AG09319 (cell line): ENCODE data around the gene CEACAM20.
A peak's percentile ranks its signal among the peaks of the same experiment; 100 is the strongest.
"Not testable (repeated sequence)": the region's sequence is repeated elsewhere in the genome, so short reads cannot be mapped to it uniquely, and the experiment has no call there.

Experiments
- DNase-seq: peaks from one replicate; pipeline ENCODE4 v3.0.0-alpha.2; 2010; ENCODE audit warnings: low read depth; ENCODE audit errors: extremely low read depth
- TF ChIP-seq, protein P1 (sequence below): IDR thresholded peaks from 2 replicates; pipeline ENCODE4 v1.5.1; 2011; ENCODE audit warnings: low read depth, mild to moderate bottlenecking, inconsistent platforms, low read length, moderate library complexity

The CEACAM20 gene

DNA sequence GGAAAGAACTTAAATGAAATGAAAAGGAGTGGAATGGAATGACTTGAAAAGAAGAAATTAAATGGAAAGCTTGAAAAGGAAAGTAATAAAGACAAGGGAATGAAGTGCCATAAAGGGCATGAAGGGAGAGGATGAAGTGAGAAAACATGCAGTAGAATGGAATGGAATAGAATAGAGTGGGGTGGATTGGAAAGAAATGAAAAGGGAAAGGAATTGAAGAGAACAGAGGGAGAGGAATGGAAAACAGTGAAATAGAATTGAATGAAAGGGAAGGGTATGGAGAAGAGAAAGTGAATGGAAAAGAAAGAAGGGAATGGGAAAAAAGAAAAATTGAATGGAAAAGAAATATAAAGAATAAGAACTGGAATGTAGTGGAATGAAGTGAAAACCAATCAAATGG lies 20.0 kb downstream of the CEACAM20 start:
- DNase-seq = no peak
- TF ChIP-seq, protein P1, sequence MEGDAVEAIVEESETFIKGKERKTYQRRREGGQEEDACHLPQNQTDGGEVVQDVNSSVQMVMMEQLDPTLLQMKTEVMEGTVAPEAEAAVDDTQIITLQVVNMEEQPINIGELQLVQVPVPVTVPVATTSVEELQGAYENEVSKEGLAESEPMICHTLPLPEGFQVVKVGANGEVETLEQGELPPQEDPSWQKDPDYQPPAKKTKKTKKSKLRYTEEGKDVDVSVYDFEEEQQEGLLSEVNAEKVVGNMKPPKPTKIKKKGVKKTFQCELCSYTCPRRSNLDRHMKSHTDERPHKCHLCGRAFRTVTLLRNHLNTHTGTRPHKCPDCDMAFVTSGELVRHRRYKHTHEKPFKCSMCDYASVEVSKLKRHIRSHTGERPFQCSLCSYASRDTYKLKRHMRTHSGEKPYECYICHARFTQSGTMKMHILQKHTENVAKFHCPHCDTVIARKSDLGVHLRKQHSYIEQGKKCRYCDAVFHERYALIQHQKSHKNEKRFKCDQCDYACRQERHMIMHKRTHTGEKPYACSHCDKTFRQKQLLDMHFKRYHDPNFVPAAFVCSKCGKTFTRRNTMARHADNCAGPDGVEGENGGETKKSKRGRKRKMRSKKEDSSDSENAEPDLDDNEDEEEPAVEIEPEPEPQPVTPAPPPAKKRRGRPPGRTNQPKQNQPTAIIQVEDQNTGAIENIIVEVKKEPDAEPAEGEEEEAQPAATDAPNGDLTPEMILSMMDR = no peak

DNA sequence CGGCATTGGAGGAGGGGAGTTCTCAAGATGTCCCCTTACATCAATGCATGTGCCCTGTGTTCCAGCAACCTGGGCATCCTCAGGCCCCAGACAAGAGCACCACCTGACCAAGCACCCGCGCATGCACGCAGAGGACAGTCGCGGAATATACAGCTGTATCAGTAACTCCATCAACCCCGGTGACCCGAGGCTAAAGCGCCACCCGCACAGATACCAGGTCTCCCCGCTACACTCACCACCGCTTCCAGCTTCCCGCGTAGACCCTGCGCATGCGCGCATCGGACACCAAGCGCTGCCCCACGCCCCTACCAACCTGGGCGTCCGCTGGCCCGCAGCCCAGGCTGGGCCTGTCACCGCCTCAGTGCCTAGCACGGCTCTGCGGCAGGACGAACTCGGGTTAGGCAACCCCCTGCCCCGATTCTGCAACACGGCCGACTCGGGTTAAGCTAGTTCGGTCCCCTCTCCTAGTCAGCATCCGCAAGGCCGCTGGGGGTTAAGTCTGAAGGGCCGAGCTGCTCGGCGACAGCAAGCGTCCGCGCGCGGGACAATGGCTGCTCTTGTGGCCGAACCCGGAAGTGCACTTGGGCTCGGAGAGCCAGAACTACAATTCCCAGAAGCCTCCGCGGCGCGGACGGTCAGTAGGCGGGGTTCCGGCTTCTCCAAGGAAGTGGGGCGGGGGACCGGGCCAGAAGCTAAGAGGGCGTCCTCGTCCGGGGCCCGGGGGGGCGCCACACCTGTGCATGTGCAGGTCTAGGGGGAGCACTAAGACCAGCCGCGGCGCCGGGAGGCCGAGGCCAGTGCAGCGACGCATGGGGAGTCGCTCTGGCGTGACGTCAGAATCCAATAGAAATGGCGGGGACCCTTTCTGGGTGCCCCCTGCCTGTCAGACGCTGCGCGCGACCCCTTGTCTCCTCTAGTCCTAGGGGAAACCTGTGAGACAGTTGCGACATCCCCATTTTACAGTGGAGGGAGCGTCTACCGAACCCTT lies 29.2 kb downstream of the CEACAM20 start, which contains the start of gene ZNF180:
ZNF180 (minus strand) TSS at position 561 of the 988 bp plus-strand sequence. CDS start 3,188 bp downstream, outside the sequence.
- peak; percentile 77 for DNase-seq
- TF ChIP-seq, protein P1 = peak; percentile 25

DNA sequence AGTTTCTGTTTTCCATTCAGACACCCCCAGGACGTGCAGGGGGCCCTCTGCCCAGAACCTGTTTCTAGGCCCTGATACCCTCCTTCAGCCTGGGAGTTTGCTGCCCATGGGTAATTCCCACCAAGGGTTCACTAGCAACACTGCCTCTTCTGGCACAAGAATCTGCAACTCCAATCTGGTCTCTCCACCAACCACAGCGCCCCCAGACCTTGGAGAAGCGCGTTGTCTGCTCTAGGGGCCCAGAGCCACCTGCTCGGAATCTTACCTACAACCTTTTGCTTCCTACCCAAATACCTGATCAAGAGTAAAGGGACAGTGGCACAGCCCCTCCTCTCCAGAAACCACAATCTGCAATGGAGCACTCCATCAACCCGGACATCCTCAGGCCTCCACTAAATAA lies 29.9 kb downstream of the CEACAM20 start:
- no peak for DNase-seq
- TF ChIP-seq, protein P1 = no peak

DNA sequence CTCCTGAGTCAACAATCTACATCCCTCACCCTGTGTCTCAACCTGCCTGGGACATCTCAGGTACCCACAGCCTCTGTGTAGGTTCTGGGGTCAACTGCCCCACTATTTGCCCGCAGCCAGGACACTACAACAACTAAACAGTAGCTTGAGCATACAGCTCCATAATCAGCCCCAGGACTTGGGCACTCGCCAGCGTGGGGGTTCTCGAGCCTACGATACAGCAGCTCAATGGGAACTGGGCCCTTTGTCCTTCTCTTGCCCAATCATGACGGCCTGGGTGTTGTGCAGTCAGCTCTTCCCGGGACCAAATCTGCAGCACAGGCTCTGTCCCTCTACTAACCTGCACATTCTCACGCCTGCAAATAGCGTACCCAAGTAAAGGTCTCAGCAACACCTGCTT lies 30.5 kb downstream of the CEACAM20 start:
- no peak for DNase-seq

DNA sequence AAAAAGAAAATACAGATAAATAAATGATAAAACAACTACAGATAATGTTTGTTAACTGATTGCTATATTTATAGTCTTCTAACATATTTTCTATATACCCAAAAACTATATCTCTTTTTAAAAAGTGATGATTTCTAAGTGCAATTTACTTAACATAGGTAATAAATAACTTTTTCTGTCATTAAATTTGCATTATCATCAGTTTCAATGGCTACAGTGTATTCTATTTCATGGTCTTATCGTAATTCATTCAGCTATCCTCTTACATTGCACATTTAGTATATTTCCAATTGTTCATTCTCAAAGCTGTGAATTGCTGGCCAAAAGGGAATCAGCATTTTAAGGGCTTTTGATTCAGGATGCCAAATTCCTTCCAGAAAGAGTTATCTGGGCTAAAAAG lies 32.8 kb downstream of the CEACAM20 start:
- TF ChIP-seq, protein P1 = no peak
- no peak for DNase-seq

More for the DNA sequence above, 30.5 kb downstream of the CEACAM20 start:
- TF ChIP-seq, protein P1 = no peak

DNA sequence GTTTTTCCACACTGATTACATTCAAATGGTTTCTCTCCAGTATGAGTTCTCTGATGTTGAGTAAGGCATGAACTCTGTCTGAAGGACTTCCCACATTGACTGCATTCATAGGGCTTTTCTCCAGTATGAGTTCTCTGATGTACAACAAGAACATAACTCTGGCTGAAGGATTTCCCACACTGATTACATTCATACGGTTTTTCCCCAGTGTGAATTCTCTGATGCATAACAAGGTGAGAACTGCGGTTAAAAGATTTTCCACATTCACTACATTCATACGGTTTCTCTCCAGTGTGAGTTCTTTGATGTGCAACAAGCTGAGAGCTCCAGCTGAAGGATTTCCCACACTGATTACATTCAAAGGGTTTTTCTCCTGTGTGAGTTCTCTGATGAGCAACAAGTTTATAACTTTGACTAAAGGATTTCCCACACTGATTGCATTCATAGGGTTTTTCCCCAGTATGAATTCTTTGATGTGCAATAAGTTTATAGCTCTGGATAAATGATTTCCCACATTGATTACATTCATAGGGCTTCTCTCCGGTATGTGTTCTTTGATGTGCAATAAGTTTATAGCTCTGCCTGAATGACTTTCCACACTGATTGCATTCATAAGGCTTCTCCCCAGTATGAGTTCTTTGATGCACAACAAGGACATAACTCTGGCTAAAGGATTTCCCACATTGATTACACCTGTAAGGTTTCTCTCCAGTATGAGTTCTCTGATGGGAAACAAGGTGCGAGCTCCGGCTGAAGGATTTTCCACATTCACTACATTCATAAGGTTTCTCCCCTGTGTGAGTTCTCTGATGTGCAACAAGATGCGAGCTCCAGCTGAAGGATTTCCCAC lies 52.7 kb downstream of the CEACAM20 start:
- TF ChIP-seq, protein P1 = no peak

DNA sequence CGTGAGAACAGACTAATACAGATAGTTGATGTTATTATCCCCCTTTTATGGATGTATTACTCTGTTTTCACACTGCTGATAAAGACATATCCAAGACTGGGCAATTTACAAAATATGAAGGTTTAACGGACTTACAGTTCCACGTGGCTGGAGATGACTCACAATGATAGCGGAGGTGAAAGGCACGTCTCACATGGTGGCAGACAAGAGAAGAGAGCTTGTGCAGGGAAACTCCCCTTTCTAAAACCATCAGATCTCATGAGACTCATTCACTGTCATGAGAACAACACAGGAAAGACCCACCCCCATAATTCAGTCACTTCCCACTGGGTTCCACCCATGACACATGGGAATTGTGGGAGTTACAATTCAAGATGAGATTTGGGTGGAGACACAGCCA lies 60.7 kb downstream of the CEACAM20 start:
- DNase-seq = not testable (repeated sequence)

More for the DNA sequence above, 52.7 kb downstream of the CEACAM20 start:
- no peak for DNase-seq

DNA sequence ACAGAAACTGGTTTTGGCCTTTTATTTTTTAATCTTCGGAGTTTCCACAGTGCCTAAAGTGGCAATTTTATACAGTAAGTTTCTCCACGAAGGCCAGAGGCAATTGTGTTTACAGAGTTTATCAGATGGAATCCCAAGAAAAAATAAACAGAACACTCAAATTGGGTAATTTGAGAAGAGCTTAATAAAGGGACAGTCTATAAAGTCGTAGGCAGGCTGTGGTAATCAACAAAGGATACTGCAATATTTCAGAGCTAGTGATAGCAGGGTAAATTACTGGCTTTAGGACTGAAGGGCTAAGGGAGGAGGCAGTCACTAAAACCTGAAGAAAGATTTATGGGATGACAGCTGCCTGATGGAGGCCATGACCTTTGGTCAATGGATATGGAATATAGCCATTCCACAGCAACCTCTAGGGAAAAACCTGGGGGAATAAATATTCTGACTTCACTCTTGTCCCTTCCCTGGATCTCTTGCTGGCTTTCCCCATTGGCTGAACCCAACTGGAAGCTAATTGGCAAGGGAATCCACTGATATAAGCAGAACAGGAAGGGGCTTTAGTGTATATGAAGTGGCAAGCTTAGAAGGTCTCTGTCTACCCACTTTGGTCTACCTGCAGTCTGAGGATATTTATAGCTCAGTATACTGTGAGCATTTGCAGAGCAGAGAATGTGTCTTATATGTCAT lies 66.7 kb downstream of the CEACAM20 start:
- not testable (repeated sequence) for DNase-seq
